Measurements from ENCODE around the gene ZNF549.

- peak; percentile 65 to 70 (median 67) for TF ChIP-seq POLR2AphosphoS5 (IDR thresholded peaks at IDR 0.05)
- no peak for TF ChIP-seq POLR2A (IDR thresholded peaks at IDR 0.05)
These were observed at the start of gene ZNF549 for GRCh38 chr19:57527136-57527881.
